Measurements from ENCODE around the gene LRRC7.

DNA sequence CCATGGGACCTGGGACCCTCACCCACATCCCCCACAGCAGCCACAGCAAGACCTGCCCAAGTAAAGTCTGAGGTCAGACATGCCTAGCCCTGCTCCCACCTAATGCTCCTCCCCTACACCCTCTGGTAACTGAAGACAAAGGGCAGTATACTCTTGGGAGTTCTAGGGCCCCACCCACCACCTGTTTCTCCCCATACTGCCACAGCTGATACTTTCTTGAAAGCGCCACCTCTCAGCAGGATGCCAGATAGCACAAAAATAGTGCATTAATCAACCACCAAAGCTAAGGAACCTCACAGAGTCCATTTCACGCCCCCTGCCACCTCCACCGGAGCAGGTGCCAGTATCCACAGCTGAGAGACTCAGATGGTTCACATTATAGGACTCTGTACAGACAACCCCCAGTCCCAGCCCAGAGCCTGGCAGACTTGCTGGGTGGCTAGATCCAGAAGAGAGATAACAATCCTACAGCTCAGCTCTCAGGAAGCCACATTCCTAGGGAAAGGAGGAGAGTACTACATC is 399.6 kb downstream of the LRRC7 start:
- TF ChIP-seq, protein P1, sequence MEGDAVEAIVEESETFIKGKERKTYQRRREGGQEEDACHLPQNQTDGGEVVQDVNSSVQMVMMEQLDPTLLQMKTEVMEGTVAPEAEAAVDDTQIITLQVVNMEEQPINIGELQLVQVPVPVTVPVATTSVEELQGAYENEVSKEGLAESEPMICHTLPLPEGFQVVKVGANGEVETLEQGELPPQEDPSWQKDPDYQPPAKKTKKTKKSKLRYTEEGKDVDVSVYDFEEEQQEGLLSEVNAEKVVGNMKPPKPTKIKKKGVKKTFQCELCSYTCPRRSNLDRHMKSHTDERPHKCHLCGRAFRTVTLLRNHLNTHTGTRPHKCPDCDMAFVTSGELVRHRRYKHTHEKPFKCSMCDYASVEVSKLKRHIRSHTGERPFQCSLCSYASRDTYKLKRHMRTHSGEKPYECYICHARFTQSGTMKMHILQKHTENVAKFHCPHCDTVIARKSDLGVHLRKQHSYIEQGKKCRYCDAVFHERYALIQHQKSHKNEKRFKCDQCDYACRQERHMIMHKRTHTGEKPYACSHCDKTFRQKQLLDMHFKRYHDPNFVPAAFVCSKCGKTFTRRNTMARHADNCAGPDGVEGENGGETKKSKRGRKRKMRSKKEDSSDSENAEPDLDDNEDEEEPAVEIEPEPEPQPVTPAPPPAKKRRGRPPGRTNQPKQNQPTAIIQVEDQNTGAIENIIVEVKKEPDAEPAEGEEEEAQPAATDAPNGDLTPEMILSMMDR (IDR thresholded peaks at IDR 0.05; ENCODE audit: poor library complexity): no peak
- TF ChIP-seq EZH2 (IDR thresholded peaks at IDR 0.05; ENCODE audit: borderline replicate concordance) (no peak), EZH2phosphoT487 (IDR thresholded peaks at IDR 0.05; ENCODE audit: low read depth, severe bottlenecking, unreplicated experiment) (no peak)
